Endodermal cell (in vitro differentiated cells): Measurements from ENCODE around the gene BRME1. TPM values are rescaled to one million over a fixed set of nuclear protein-coding genes. Genes with fewer than 3 reads are reported as not detected.

Experiments used
- DNase-seq: peaks from one replicate; pipeline ENCODE4 v3.0.0-alpha.2; 2017
- H3K27ac ChIP-seq: 2 replicates; pipeline ENCODE4 v1.5.1; 2013; ENCODE audit warnings: mild to moderate bottlenecking, low read depth, low read length, moderate library complexity
- H3K27me3 ChIP-seq: 2 replicates; pipeline ENCODE4 v1.6.1; 2013; ENCODE audit warnings: mild to moderate bottlenecking, low read length, moderate library complexity; ENCODE audit not compliant: insufficient read depth, control insufficient read depth, poor library complexity, severe bottlenecking
- H3K36me3 ChIP-seq: 2 replicates; pipeline ENCODE4 v1.7.0; 2013; ENCODE audit warnings: mild to moderate bottlenecking, low read length, moderate library complexity; ENCODE audit not compliant: control insufficient read depth, insufficient read depth
- H3K4me1 ChIP-seq: one replicate; pipeline ENCODE4 v1.7.0; 2013; ENCODE audit warnings: low read length; ENCODE audit not compliant: control insufficient read depth, insufficient read depth
- H3K4me3 ChIP-seq: 2 replicates; pipeline ENCODE4 v1.5.1; 2013; ENCODE audit warnings: mild to moderate bottlenecking, low read length, moderate library complexity
- H3K9ac ChIP-seq: 2 replicates; pipeline ENCODE4 v1.6.1; 2013; ENCODE audit warnings: mild to moderate bottlenecking, low read length, moderate library complexity; ENCODE audit not compliant: poor library complexity, severe bottlenecking; ENCODE audit errors: extremely low read depth
- H3K9me3 ChIP-seq: 2 replicates; pipeline ENCODE4 v1.6.1; 2013; ENCODE audit warnings: mild to moderate bottlenecking, low read length, moderate library complexity; ENCODE audit not compliant: control insufficient read depth
- H3K27ac Mint-ChIP-seq: 2 replicates; pipeline ENCODE4 v1.8.0; 2020; ENCODE audit warnings: mixed read lengths
- H3K27me3 Mint-ChIP-seq: 2 replicates; pipeline ENCODE4 v1.8.0; 2021; ENCODE audit warnings: mild to moderate bottlenecking, mixed read lengths; ENCODE audit not compliant: insufficient read depth
- H3K36me3 Mint-ChIP-seq: 2 replicates; pipeline ENCODE4 v1.8.0; 2020; ENCODE audit warnings: low read depth, mixed read lengths
- H3K4me1 Mint-ChIP-seq: 2 replicates; pipeline ENCODE4 v1.8.0; 2020; ENCODE audit warnings: mixed read lengths
- H3K4me3 Mint-ChIP-seq: 2 replicates; pipeline ENCODE4 v1.8.0; 2020; ENCODE audit warnings: mild to moderate bottlenecking, moderate library complexity, mixed read lengths
- H3K9me3 Mint-ChIP-seq: 2 replicates; pipeline ENCODE4 v1.8.0; 2020; ENCODE audit warnings: mild to moderate bottlenecking, mixed read lengths
- CTCF ChIP-seq: fragments of 200-600 bp; sonication (generic); conservative IDR thresholded peaks from 2 replicates; pipeline ENCODE4 v1.5.0; 2021; ENCODE audit warnings: antibody characterized with exemption, mild to moderate bottlenecking
- WGBS, 2 experiments: methylation state at CpG; one replicate each; pipeline versions ENCODE4 v1.1.5 to v1.1.7; 2013; ENCODE audit warnings: missing lambda C conversion rate in 2 of 2, mixed read lengths in 1 of 2; ENCODE audit not compliant: insufficient coverage in 1 of 2, insufficient read length in 1 of 2; 5-methylcytosine and 5-hydroxymethylcytosine counted together
- microRNA-seq: library from miRNA; unstranded; fragments of <30 nt; microRNA quantifications from one replicate; pipeline ENCODE4 v1.2.0, GENCODE V29; 2020; ENCODE audit warnings: borderline microRNAs expressed
- total RNA-seq, 2 donors: library from RNA; stranded (reverse); fragmentation: NEBNext Ultra II Directional in 1 of 2; extraction: Animal tissue kit (Norgen Biotek cat#: 25700) in 1 of 2; gene quantifications; 2 replicates in 1 of 2; 3 replicates in 1 of 2; pipeline ENCODE4 v1.2.1, GENCODE V29; 2021

BRME1 gene
- total RNA-seq, 2 donors from 2014 or later = 4.4 to 7.4 TPM

DNA sequence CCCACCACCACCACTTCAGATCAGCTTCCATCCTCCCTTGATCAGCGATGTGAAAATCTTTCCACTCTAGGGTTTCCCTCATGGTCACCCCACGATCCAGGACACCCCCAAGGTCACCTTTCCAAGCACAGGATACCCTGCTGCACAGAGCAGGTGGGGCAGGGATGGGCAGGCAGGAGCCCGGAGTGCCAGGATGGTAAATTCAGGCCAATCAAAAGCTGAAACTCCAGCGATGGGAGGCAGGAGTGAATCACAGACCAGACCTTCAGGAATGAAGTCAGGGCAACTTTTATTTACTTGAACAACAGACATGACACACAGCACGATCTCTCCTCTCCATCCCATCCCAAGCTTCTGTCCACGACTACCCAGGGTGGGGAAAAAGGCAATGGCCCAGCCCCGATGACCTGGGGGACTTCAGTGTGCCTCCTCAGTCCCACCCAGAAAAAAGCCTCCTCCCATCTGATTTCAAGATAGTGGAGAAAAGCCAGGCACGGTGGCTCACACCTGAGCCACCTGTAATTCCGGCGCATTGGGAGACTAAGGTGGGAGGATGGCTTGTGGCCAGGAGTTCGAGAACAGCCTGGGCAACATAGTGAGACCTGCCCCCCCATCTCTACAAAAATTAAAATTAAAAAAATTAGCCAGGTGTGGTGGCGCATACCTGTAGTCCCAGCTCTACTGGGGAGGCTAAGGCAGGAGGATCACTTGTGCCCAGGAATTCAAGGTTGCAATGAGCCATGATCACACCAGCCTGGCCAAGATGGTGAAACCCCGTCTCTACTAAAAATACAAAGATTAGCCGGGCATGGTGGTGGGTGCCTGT, 71.5 kb downstream of the BRME1 start:
- H3K27me3 Mint-ChIP-seq = no peaks in the 10 kb centered on the region
- peak; percentile 58 for DNase-seq
- H3K27ac Mint-ChIP-seq = peak overlapping the region; percentile 78
- H3K36me3 Mint-ChIP-seq = peaks cover 20% of the 10 kb centered on the region
- Histone ChIP-seq H3K36me3 (no peaks in the 10 kb centered on the region), H3K4me3 (peak overlapping the region; percentile 53), H3K27ac (no peak overlapping the region), H3K9ac (no peak overlapping the region), H3K9me3 (no peaks in the 10 kb centered on the region), H3K27me3 (no peaks in the 10 kb centered on the region), H3K4me1 (no peaks in the 10 kb centered on the region)
- H3K4me1 Mint-ChIP-seq = peaks cover 4% of the 10 kb centered on the region
- 88 to 92% methylated on average over 5 to 14 of the region's 14 CpGs for WGBS, 2 experiments
- no peaks in the 10 kb centered on the region for H3K9me3 Mint-ChIP-seq
- H3K4me3 Mint-ChIP-seq = peak overlapping the region; percentile 62
- TF ChIP-seq CTCF = no peak

- peak overlapping the region; percentile 62 for H3K4me3 Mint-ChIP-seq
- peaks cover 25% of the 10 kb centered on the region for H3K36me3 Mint-ChIP-seq
- peak overlapping the region; percentile 53 for H3K27ac ChIP-seq
- DNase-seq = peak; percentile 99
- peaks cover 4% of the 10 kb centered on the region for H3K4me1 Mint-ChIP-seq
- no peaks in the 10 kb centered on the region for H3K9me3 ChIP-seq
- H3K4me3 ChIP-seq = peak overlapping the region; percentile 74
- TF ChIP-seq CTCF = peak; percentile 77
- peak overlapping the region; percentile 85 for H3K27ac Mint-ChIP-seq
- no peaks in the 10 kb centered on the region for H3K9me3 Mint-ChIP-seq
- H3K9ac ChIP-seq = peak overlapping the region; percentile 44
- 16 to 47% methylated on average over 14 to 59 of the region's 59 CpGs for WGBS, 2 experiments
- H3K36me3 ChIP-seq = no peaks in the 10 kb centered on the region
- H3K4me1 ChIP-seq = no peaks in the 10 kb centered on the region
- no peaks in the 10 kb centered on the region for H3K27me3 ChIP-seq
- H3K27me3 Mint-ChIP-seq = no peaks in the 10 kb centered on the region
Observed at GRCh38 chr19:13833330-13834243, 72.3 kb downstream of the BRME1 start.

Small RNA genes within 50 kb of the gene (microRNA-seq; reads per million reads assigned to microRNA genes)
- gene MIR181C (37.5 reads per million, percentile 63 among the genes with 10 or more reads in this experiment), gene MIR181D (17.8 reads per million, percentile 54 among the genes with 10 or more reads in this experiment)

Other genes with a start within 250 kb of the BRME1 start
- gene MRI1, start 141.6 kb downstream of the BRME1 start, total RNA-seq = 10 to 100 TPM; 19.6 to 29.6 TPM
- gene C19orf53, start 131.7 kb downstream of the BRME1 start, total RNA-seq = 100 to 1,000 TPM; 106 to 114 TPM
- 10 to 100 TPM; 30.0 to 41.9 TPM for gene ZSWIM4, start 110.7 kb downstream of the BRME1 start, total RNA-seq
- under 1 TPM in 1 of 2 donors, not detected in 1; 0.64 TPM for gene NANOS3, start 29.0 kb downstream of the BRME1 start, total RNA-seq
- 10 to 100 TPM; 45.1 to 55.9 TPM for gene CC2D1A, start 84 bp upstream of the BRME1 start, total RNA-seq
- gene PODNL1, start 32.3 kb upstream of the BRME1 start, total RNA-seq = under 1 TPM in 1 of 2 donors, not detected in 1; 0.29 TPM
- 10 to 100 TPM; 62.4 to 72.9 TPM for gene DCAF15, start 46.4 kb upstream of the BRME1 start, total RNA-seq
- gene RFX1, start 100.2 kb upstream of the BRME1 start, total RNA-seq = 10 to 100 TPM; 17.1 to 24.3 TPM
- not detected for gene RLN3, start 122.0 kb upstream of the BRME1 start, total RNA-seq
- gene IL27RA, start 125.6 kb upstream of the BRME1 start, total RNA-seq = 10 to 100 TPM; 10.3 to 10.8 TPM
- 1 to 10 TPM; 1.3 to 4.9 TPM for gene PALM3, start 156.0 kb upstream of the BRME1 start, total RNA-seq
- 1 to 10 TPM in 1 of 2 donors, under 1 TPM in 1; 0.73 to 1.4 TPM for gene MISP3, start 166.7 kb upstream of the BRME1 start, total RNA-seq
- 1 to 10 TPM in 1 of 2 donors, under 1 TPM in 1; 0.73 to 1.1 TPM for gene C19orf67, start 179.7 kb upstream of the BRME1 start, total RNA-seq
- 100 to 1,000 TPM in 1 of 2 donors, 10 to 100 TPM in 1; 94.2 to 126 TPM for gene SAMD1, start 184.6 kb upstream of the BRME1 start, total RNA-seq
- gene PRKACA, start 211.6 kb upstream of the BRME1 start, total RNA-seq = 10 to 100 TPM; 62.1 to 73.8 TPM
- gene ASF1B, start 230.5 kb upstream of the BRME1 start, total RNA-seq = 10 to 100 TPM; 37.8 to 47.8 TPM